ENCODE results near the gene NUF2.

DNA sequence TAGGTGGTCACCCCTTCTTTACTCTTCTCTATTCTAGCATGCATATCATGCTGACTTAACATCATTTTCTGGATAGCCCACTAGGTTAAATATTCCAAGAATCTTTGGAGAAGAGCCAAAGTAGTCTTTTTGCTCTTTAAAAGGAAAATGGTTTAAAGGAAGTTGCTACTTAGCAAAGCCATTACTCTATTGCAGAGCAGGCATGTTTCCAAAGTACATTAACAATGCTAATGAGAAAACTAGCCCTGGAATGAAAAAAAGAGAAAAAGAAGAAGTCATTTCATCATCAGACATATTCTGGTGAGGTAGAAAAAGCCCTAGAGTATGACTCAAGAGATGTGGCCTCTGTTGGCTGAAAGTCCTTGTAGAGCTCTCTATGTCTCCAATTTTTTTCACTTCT, 74.0 kb downstream of the NUF2 start:
- TF ChIP-seq FOXM1 (IDR thresholded peaks at IDR 0.05; ENCODE audit: borderline replicate concordance, low read depth) (no peak), TAF1 (IDR thresholded peaks at IDR 0.05; ENCODE audit: low read depth) (no peak), EP300 (IDR thresholded peaks at IDR 0.05; ENCODE audit: borderline replicate concordance) (no peak), MAX (IDR thresholded peaks at IDR 0.05) (no peak), CEBPB (IDR thresholded peaks at IDR 0.05) (no peak), RAD21 (IDR thresholded peaks at IDR 0.05; ENCODE audit: low read depth) (no peak)
